Renal pelvis (tissue), 4 donors: ENCODE results near the gene GPR152. TPM values are rescaled to one million over a fixed set of nuclear protein-coding genes. Genes with fewer than 3 reads are reported as not detected.
A peak's percentile ranks its signal among the peaks of the same experiment; 100 is the strongest.

Source experiments
- DNase-seq: peaks from one replicate; pipeline ENCODE4 v3.0.0-alpha.2; 2013
- polyA plus RNA-seq, 3 donors: library from polyadenylated mRNA; unstranded; fragments of 120-200 nt; gene quantifications; one replicate each; pipeline ENCODE4 v1.2.1, GENCODE V29; 2013; ENCODE audit not compliant: insufficient read length in 3 of 3

Gene GPR152
- polyA plus RNA-seq, 3 donors = 0.07 TPM; not detected in 2

- DNase-seq = no peak
Measured at GRCh38 chr11:67440229-67441097, 12.1 kb downstream of the GPR152 start.

DNA sequence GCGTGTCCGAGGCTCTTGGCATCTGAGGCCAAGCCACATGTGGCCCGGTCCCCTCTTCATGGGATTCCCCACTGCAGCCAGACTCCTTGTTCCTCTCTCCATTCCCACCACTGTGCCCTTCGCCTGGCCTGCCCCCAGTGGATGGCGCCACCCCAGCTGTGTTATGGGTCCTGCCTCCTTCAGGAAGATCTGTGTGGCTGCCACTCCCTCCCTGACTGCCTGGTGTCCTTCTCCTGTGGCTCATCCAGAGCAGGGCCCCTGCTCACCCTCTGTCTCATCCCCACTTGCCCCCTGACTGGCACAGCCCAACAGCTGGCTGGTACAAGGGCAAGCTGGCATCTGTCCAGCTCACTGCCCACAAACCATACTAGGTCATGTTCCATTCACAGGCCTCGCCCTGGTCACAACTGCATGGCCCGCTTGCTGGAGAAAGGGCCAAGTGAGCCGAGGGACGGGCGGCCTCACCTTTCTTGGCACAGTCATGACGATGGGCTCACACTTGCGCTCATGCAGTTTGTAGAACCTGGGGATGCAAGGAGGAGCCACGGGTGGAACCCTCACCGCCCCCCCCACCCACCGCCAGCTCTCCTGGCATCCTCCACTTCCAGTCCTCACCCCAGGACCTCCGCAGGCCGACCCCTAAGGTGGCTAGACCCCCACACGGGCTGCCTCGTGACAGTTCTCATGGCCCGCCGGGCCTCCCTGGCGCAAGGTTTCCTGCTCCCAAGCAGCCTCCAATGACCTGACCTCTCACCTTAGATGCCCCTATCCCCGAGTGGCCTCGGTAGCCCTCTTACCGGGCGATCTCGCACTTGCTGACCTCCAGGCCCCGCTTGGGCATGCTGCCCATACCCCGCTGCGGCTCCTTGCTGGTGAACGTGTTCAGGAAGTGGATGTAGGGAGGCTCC lies 13.0 kb downstream of the GPR152 start:
- no peak for DNase-seq

DNA sequence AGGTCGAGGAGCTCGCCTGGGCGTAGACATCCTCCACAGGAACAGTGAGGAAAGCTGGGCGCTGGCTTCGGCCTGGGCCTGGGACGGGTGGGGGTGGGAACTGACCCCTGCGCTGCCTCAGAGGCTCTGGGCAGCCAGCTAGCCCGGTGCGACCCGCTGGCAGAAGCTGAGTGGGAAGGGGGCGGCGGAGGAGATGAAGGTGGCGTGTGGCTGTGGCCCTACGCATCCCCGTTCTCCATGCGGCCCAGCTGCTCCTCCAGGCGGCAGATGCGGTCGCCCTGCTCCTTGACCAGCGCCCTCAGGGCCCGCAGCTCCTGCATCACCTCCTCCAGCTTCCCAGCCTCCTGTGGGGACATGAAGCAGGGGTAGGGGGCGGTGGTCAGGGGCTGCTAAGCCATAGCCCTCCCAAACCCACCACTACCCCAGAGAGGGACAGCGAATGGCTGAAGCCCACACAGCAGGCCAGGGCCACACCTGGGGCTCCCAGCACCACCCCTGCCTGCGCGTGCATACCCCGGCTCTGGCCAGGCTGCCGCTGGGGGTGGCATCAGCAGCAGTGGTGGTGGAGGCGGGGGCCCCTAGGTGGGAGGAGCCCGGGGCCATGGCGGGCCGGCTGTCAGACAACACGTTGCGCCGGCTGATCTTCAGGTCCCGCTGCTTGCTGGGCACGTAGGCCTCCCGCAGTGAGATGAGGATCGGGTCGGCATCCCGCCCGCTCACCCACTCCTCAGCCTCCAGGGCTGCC lies 14.2 kb downstream of the GPR152 start:
- DNase-seq = no peak

GRCh38 chr11:67437809-67438157 lies 14.7 kb downstream of the GPR152 start:
- no peak for DNase-seq

- no peak for DNase-seq
Measured at GRCh38 chr11:67437082-67437808, 15.3 kb downstream of the GPR152 start, which contains the start of gene PTPRCAP. Gene PTPRCAP (minus strand): TSS chr11:67437682. CDS start chr11:67437619, 63 bp downstream.

DNA sequence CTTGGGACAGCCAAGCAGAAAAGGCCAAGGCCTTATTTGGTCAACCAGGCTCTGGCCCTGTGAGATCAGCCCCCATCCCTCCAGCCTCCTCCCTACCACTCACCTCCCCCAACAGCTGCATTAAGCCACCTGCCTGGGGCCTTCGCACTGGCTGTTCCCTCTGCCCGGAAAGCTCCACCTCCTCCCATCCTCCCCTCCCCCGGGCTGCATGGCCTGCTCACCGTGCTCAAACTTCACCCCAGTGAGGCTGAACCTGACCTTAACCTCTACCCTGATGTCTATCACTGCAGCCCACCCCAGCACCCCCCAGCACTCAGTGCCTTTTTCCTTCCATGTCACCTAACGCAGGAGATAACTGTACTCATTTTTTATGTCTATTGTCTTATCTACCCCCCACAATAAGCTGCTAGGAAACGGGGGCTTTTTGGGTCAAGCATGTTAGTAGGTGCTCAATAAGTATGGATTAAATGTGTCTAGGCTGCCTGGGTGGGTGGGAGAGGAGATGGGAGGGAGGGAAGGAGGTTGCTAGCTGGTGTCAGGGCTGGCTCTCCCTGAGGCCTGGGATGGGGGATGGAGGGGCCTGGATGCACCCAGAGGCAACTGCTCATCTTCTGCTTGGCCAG lies 16.0 kb downstream of the GPR152 start:
- DNase-seq = no peak

DNA sequence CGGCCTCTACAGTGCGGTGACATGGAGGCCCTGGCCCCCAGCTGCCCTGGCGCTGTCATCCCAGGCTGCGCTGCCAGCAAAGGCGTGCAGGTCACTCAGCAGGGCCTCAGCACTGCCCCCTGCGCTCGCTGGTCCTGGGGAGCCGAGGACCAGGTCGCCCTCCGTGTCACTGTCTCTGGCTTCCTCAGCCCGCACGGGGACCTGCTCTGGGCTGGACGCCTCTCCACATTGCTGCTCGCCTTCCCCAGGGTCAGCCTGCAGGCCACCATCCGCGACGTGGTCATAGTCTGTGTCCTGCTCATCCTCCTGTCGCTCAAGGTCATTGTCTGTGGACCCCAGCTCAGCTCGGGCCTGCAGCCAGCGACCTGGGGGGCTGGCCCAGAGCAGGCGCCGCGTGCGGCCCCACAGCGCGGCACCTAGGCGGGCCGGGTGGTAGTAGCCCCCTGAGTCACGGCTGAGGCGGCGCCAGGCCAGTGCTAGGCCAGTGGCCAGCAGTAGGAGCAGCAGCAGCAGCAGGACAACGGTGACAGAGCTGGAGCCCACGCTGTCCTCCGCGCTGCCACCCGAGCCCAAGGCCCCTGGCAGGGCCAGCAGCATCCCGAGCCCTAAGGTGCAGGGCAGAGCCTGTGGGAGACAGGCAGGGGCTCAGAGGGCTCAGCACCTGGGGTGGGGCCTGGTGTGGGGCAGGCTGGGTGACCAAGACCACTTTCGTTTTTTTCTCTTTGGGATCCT lies 16.6 kb downstream of the GPR152 start:
- DNase-seq = no peak

GRCh38 chr11:67435031-67435726 lies 17.4 kb downstream of the GPR152 start:
- DNase-seq = no peak

GRCh38 chr11:67434395-67434881 lies 18.1 kb downstream of the GPR152 start:
- DNase-seq = no peak

DNA sequence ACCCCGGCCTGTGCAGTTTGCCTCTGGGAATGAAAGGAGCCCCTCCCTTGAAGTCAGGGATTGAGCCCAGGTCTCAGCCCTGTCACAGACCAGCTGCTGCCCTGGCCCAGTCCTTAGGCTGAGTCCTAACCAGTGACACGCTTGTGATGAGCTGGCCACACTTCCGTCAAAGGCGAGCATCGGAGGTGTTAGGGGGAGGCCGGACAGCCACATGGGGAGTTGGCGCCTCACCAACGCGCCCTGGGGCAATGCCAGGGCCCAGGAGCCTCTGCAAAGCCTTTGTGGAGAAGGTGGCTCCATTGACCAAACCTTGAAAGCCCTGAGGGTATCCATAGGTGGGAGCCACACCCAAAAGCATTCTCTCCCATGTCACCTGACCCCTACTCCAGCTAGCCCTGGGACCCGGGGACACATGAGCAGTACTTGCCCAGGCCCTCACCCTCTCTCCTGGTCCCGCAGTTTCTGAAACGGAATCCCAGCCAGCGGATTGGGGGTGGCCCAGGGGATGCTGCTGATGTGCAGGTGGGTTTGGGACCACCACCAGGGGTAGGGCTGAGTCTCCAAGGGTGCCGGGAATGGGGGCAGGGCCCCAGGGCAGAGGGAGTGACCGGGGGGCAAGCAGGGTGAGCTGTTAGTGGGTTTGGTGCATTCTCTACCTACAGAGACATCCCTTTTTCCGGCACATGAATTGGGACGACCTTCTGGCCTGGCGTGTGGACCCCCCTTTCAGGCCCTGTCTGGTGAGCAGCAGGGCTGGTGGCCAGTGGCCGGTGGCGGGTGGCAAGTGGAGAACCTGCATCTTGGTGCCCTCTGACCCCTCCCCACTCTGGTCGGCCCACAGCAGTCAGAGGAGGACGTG lies 18.8 kb downstream of the GPR152 start:
- no peak for DNase-seq

DNA sequence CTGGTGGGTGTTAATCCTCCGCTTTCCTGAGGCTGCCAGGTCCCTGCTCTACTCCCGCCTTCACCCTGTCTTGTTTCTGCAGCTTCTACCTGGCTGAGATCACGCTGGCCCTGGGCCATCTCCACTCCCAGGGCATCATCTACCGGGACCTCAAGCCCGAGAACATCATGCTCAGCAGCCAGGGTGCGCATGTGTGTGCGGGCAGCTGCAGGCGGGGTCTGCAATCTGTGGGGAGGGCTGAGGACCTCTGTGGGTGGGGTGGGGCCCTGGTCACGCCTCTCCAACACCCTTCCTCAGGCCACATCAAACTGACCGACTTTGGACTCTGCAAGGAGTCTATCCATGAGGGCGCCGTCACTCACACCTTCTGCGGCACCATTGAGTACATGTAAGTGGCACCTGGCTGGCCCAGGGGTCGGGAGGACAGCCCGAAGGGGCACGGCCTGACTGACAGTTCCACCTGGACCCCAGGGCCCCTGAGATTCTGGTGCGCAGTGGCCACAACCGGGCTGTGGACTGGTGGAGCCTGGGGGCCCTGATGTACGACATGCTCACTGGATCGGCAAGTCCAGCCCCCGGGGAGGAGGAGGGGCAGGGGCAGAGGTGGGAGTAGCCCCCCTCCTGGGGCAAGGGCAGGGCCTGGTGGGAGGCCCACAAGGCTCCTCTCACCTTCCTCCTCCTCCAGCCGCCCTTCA lies 19.7 kb downstream of the GPR152 start:
- DNase-seq = no peak

DNA sequence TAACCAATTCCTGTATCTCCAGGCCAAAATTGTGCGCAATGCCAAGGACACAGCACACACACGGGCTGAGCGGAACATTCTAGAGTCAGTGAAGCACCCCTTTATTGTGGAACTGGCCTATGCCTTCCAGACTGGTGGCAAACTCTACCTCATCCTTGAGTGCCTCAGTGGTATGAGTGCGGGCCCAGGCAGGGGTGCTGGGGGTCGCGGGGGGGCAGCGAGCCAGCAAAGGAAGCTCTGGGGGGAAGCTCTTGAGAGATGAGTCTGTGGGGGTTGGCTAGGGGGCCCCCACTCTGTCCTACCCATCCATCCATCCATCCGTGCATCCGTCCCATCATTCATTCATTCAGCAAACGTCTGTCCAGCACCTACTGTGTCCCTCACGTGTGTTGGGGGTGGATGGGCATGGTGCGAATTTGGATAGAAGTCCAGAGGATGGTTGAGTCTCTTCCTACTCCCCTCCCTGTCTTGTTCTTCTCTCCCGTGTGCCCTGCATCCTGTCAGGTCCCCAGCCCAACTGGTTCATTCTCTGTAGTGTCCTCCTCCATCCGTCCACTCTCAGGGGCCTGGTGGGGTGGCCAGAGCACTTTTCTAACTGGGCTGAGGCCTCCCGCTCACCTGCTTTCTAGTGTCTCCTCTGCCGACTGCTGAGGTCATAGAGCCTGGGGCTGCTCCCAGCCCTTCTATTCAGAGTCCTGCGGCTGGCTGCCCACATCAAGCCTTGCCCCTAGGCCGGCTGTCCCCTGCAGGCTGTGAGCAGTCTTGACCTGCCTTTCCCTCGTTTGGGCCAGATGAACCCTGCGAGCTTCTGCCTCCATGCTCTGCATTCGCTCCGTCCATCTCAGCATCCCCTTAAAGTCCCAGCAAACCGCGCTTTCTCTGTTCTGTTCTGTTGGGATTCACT lies 20.9 kb downstream of the GPR152 start:
- no peak for DNase-seq

DNA sequence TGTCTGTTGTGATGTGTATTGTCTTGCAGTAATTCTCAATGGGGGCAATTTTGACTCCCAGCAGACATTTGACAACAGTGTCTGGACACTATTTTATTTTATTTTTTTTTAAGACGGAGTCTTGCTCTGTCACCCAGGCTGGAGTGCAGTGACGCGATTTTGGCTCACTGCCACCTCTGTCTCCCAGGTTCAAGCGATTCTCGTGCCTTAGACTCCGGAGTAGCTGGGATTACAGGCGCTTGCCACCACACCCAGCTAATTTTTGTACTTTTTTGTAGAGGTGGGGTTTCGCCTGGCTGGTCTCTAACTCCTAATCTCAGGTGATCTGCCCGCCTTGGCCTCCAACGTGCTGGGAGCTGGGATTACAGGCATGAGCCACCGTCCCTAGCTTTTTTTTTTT lies 22.8 kb downstream of the GPR152 start:
- DNase-seq = no peak

GRCh38 chr11:67429038-67429668 lies 23.4 kb downstream of the GPR152 start:
- no peak for DNase-seq

GRCh38 chr11:67428052-67429001 lies 24.2 kb downstream of the GPR152 start, which contains the start of gene RPS6KB2:
Gene RPS6KB2 (plus strand): TSS chr11:67428494. CDS start chr11:67428546, 52 bp downstream.
- DNase-seq = peak; percentile 97
